G401.6 (cell line): ENCODE results near the gene EDAR.

Experiments
- FAIRE-seq: peaks from 2 replicates; lab custom pipeline; 2012; peaks lifted over from hg19 to GRCh38; lab: Jason Lieb, UNC

The EDAR gene

DNA sequence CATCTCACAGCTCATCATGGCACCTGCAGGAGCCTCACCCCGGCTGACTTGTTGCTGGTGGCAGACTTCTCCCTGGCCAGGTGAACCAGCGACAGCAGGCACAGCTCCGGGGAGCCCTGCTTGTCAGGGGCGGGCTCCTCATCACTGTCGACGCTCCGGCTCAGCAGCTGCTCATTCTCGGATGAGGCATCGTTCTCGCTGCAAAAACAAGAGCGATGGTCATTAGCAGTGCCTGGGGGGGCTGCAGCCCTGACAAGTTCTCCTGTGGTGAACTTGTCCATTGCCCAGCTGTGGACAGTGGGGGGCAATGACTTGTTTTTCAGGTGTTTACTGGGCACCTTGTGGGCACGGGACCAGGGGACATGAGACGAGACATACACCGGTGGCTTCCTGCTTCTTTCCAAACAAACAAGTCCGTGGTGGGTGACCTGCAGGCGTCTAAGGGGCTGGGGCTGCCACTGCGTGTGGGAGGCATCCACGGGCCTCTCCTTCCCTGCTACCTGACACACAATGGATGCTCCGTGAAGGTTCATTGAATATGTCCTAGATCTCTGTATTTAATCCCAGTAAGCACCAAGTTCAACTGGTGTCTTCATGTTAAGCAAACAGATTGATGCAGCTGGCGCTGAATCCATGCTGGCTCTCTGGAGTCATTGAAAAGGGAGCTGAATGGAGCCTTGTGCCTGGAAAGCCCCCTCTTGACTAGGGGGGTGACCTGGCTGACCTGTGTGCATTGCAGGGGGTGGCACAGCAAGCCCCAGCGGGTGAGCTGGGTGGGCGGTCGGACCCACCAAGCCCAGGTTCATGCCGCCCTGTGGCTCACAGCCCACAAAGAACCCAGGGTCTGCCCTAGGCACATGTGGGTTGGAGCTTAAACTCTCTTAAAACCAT, 81.0 kb downstream of the EDAR start:
- FAIRE-seq = no peak

DNA sequence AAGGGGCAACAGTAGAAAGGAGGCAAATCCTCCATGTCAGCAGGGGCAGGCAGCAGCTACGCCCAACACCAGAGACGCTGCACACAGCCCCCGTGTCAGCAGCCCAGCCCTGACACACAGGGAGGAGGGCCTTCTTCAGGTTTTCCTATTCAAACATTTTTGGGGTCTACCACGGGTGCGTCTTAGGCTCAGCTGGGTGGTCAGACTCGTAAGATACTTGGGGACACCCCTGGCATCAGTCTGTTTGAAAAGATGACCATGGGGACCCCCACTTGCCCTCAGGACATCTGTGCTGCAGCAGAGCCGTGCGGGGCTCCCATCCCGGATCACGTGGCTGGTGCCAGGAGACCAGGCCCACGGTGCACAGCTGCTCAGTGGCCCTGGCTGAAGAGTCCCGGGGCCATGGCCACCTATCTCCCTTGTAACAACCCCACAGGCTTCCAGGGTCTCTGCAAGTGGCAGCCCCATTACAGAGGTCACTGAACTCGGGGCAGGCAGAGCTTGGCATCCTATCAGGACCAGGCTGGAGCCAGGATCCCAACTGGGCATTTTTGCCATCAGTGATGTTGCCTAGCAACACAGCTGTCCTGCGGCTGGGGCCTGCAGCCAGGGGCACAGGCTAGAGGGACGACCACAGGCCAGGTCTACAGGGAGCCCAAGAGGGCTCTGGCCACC, 82.5 kb downstream of the EDAR start:
- FAIRE-seq = no peak

DNA sequence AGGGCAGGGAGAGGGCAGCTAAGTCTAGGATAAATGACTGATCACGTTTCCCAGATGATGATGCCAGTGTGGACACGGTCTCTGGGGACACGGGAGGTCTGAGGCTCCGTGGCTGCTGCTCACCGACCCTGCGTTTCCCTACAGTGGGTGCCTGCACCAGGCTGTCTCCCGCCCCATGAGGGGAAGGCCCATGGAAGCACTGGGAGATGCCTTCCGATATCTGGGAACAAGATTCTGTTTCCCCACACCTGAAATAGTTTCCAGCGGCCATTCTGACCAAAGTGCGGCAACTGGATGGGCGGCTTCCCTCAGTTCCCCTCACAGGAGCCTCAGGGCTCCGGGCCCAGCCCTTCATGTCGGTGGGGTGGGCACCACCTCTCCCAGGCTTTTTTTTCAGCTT, 83.1 kb downstream of the EDAR start:
- no peak for FAIRE-seq

DNA sequence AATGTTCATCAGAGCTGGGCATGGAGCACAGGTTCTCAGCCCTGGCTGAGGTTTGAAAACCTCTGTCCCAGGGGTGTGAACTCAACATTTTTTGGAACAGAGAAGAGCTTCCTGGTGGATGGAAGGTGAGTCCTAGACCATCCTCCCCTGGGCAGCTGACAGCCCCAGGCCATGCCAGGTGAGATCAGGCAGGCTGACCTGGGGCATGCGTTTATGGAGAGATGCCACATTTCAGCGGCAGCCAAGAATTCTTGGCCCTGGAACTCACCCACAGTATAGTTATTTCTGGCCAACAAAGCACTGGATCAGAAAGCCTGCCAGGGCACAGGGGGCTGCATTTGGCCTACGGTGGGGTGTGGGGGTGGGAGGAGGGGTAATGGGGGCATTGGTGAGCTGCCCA, 83.8 kb downstream of the EDAR start:
- FAIRE-seq = no peak

DNA sequence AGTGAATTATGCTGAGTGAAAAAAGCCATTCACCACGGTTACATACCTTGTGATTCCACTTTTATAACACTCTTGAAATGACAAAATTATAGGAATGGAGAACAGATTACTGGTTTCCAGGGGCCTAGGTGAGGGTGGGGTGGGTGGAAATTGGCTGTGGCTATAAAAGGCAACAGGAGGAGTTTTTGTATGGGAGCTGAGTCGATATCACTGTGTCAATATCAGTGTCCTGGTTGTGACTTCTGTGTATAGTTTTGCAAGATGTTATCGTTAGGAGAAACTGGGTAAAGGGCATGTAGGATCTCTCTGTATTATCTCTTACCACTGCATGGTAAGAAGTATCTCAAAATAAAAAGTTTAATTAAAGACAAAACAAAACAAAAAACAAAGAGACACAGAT, 84.3 kb downstream of the EDAR start:
- FAIRE-seq = no peak

DNA sequence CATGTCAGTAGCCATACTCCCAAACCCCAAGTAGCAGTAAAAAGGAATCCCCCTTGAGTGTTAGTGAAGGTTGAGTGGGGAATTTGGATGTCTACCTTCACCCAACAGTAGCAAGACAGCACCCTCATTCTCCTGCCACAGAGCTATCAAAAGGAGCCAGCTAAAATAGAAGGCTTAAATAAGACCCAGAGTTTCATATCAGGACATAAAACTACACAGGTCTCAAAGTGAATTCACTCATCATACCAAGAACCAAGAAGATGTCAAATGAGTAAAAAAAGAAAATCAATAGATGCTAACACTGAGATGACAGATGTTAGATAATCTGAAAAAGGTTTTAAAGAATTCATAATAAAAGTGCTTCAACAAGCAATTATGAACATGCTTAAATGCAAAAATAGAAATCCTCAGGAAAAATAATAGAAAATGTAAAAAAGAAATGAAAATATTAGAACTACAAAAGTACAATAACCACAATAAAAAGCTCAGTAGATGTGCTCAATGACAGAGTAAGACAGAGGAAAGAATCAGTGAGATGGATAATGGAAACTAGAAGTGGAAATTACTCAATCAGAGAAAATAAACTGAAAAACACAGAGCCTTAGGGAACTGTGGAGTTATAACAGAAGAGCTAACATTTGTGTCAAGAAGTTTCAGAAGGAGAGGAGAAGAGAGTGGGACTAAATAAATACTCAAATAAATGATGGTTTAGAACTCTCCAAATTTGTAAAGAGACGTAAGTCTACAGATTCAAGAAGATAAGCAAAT, 90.5 kb downstream of the EDAR start:
- FAIRE-seq = peak; percentile 13

DNA sequence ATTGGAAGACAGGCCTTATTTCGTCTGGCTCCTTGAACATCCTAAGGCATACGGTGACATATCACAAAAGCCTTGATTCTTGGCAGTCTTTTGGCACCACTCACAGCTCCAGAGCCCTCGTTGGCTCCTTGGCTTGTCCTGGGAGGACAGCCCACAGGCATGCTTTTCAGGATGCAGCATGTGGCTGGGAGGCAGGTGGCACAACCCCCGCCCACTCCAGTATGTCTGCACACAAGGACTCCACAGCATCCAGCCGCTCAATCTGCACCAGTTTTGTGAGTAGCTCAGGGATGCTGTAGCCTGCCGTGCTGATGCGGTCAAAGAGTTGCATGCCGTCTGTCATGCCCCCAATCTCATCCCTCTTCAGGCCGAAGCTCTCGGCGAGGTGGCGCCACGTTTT, 92.3 kb downstream of the EDAR start:
- no peak for FAIRE-seq

DNA sequence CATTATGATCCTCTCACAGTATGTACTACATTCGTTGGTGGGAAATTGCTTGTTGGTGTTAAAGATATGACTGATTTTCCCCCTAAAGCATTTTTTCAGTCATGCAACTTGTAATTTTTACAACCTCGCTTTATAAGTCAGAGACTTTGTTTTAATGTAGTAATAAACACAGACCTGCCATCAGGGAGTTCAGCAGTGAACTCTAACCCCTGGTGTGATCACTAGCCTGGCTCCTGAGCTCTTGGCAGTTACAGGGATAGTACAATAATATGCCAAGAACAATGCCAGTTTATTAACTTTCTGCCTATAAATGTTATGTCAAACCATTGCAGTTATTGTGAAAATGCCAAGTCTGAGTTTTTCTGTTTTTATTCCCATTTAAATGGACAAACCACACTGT, 93.8 kb downstream of the EDAR start:
- no peak for FAIRE-seq

DNA sequence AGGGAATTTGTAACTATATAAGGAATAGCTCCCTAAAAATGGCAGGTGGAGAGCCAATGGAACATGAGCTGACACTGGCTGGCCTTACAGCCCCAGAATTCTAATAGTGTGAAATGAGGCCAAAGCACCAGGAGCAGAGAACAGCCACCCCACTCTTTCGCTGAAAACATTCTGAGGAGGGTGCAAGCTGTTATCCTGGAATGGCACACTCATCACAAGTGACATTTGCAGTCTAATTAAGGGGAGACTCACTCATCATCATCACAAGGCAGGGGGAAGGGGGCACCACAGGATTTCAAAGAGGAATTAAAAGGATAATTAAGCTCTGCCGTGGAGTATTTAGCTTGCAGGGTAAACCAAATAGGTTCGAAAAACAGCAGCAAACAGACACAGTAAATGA, 94.3 kb downstream of the EDAR start:
- FAIRE-seq = no peak

DNA sequence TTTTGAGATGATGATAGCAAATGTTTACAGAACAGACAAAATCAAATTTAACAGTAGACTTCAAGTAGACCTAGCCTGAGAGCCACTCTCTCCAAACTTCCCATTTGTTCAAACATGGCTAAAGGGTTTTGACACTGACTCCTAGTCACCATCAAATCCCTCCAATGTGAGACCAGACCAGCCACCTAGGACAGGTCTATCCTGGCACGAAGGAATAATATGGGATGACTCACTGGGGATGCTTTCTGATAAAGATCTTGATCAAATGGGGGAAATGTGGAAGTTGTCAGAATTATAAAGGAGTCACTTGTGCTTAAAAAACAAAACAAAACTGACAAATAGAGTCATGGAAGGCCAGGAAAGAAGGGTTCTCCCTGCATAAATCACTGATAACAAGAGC, 95.7 kb downstream of the EDAR start:
- FAIRE-seq = no peak

DNA sequence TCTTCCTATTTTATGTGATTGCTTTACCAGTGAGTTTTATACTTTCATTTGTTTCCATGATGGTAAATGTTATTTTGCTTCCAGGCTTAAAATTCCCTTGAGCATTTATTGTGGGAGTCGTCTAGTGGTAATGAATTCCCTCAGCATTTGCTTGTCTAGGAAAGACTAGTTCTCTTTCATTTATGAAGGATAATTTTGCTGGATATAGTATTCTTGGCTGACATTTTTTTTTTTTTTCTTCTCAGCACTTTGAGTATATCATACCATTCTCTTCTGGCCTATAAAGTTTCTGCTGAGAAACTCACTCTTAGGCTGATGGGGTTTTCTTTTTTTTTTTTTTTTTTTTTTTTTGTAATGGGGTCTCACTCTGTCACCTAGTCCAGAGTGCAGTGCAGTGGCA, 99.1 kb downstream of the EDAR start:
- FAIRE-seq = no peak

DNA sequence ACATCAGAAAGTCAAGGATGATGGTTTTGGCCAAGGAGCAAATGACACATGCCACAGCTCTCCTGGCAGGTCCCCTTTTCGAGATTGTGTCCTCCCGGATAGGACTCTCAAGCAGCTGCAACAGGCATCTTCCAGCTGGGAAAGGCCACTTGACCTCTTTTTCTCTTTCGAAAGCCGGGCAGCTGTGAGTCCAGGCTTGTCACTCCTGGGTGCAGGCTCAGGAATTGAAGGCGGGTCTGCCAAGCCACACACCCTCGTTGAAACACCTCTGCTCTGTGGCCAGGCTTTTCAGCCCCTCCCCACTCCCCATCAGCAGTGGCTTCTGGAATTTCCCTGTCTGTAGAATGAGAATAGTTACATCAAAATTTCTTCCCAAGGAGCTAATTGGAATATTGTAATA, 104.4 kb downstream of the EDAR start:
- no peak for FAIRE-seq

DNA sequence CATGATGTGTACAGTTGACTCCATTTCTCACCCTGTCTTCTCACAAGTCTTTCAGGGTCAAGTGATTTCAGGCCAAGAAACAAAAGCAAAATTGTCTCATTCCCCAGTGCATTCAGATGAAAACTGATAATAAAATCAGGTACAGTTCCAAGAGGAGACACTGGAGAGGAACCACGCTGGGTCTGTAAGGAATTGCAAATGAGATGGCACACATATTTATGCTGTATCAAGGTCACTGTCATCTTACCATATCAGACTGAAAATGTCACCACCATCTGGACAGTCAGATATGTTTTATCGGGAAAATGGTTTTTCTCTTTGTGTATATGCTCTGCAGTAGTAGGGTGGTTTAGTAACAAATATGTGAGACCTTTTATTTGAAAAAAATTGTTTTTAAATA, 110.7 kb downstream of the EDAR start:
- no peak for FAIRE-seq

DNA sequence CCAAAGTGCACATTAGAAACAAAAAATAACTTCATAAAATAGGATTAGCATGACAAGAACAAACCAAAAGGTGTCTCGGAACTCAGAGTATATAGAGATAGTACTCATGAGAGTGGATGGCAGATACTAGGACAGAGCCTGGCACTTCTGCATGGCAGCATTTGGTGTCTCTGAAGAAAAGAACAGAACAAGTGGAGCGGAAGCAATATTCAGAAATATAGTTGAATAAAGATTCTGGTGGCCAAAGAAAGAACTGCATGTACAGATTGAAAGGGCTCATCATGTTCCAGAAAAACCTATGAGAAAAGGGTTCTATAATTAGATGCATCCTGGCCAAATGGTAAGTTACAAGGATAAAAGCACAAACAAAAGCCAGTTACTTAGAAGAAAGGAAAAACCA, 111.5 kb downstream of the EDAR start:
- no peak for FAIRE-seq

DNA sequence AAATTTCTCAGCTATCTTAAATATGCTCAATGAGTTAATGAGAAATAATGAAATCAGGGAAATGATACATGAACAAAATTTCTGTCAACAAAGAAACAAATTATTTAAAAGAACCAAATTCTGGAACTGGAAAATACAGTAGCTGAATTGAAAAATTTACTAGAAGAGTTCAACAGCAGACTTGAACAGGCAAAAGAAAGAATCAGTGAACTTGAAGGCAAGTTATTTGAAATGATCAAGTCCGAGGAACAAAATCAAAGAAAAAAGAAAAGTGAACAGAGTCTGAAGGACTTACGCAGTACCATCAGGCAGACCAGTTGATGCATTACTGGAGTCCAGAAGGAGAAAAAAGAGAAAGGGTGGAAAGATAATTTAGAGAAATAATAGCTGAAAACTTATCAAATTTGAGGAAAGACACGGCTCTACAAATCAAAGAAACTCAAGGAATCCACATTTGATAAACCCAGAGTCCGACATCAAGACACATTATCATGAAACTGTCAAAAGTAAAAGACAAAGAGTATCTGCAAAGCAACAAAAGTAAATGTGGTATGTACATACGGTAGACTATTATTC, 118.9 kb downstream of the EDAR start:
- FAIRE-seq = no peak

DNA sequence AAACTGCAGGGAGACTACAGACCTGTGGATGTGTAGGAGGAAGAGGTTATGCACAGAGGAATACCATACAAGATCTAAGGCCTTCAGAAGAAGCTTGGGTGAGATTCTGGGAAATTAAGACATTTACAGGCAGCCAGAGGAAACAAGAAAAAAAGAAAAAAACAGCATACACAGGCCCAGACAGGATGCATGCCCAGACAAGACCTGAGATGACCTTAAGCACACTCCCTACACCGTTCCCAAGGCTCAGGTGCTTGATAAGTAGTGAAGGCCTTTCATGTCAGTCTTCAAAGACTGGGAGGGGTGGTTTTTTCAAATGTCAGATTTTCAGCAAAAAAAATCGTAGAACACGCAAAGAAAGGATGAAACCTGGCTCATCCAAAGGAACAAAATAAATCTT, 119.5 kb downstream of the EDAR start:
- FAIRE-seq = no peak

DNA sequence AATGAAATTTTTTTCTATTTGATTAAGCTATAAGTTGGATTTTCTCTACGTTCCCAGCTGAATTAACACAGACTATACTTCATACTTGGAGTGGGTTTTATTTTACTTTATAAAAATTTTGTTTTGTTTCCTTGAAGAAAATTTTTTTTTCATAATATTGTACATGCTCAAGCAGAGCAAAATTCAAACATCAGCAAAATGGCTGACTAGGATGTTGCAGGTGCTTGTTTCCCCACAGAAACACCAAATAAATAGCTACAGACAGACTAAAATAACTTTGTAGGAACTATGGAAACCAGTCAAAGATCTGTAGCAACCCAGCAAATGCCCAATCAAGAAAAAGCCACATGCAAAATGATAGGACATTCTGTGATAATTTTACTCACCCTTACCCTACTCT, 120.1 kb downstream of the EDAR start:
- FAIRE-seq = no peak

DNA sequence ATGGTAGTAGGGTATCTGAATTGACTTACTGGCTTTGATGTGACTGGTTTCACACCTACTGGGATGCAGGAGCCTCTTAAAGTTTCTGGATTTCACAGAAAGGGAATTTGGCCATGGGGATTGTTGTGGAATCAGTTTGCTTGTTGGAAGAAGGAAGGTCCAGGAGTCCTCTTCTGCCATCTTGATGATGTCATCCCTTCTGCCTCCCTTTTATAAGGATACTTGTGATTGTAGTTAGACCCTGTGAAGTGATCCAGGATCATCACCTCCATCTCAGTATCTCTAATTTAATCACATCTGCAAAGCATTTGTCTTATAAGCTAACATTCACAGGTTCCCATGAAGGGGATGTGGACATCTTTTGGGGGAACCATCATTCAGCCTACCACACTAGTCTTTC, 123.0 kb downstream of the EDAR start:
- FAIRE-seq = no peak

DNA sequence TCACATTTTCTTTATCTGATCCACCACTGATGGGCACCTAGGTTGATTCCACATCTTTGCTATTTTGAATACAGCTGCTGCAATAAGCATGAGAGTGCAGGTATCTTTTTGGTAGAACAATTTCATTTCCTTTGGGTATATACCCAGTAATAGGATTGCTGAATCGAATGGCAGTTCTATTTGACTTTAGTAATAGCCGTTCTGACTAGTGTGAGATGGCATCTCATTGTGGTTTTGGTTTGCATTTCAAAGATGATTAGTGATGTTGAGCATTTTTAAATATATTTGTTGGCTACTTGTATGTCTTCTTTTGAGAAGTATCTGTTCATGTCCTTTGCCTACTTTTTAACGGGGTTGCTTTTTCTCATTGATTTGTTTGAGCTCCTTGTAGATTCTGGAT, 130.1 kb downstream of the EDAR start:
- no peak for FAIRE-seq

DNA sequence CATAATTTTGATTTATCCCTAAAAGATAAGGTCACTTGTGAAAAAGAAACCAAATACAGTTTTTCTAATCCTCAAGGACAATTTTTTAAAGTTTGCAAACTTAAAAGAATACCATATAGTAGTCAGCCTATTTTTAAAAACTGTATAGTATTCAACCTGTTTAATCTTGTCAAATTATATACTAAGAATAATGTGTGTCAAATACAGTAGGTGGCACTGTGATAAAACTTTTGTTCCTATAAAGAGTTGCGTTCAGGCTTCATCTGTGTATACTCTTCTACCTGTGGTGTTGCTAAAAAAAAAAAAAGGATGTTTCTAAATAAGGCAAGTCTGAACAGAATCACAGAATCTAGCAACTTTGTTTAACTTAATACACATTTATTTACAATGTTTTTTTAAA, 133.8 kb downstream of the EDAR start:
- peak; percentile 88 for FAIRE-seq

DNA sequence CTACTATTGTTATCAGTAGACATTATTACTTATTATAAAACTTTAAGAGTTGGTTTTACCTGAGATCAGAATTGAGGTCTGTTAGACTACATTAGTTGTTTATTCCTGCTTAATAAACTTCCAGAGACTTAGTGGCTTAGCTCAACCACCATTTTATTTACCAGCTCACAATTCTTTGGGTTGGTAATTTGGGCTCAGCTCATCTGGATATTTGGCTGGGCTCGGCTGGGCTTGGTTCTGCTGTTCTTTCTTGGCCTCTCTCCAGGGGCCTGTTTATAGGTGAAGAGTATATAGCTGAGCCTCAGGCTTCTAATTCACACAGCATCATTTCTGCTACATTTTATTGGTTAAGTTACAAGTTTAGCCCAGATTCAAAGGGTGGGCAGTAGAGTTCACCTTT, 134.5 kb downstream of the EDAR start:
- peak; percentile 59 for FAIRE-seq

DNA sequence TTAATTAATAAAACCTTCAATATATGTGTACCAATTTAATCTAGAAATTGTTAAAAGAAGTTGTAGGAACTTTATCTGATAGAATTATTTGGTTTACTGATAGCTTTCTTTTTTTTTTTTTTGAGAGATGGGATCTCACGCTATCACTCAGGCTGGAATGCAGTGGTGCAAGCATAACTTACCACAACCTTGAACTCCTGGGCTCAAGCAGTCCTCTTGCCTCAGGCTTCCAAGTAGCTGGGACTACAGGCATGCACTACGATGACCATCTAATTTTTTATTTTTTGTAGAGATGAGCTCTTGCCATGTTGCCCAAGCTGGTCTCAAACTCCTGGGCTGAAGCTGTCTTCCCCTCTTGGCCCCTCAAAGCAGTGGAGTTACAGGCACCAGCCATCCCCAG, 135.6 kb downstream of the EDAR start:
- FAIRE-seq = peak; percentile 53

DNA sequence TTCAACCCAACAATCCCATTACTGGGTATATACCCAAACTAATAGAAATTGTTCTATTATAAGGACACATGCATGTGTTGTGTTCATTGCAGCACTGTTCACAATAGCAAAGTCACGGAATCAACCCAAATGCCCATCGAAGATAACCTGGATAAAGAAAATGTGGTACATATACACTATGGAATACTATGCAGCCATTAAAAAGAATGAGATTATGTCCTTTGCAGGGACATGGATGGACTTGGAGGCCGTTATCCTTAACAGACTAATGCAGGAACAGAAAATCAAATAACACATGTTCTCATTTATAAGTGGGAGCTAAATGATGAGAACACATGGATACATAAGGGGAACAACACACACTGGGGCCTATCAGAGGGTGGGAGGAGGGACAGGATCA, 136.6 kb downstream of the EDAR start:
- FAIRE-seq = no peak
